SK-N-DZ (cell line): Measurements from ENCODE around the gene GLT6D1.

Source experiments
- DNase-seq: peaks from one replicate; pipeline ENCODE4 v3.0.0-alpha.2; 2015; ENCODE audit warnings: low spot score

GLT6D1 gene

GRCh38 chr9:135608294-135608998 lies 30.9 kb downstream of the GLT6D1 start:
- no peak for DNase-seq

GRCh38 chr9:135607401-135608293 lies 31.7 kb downstream of the GLT6D1 start:
- DNase-seq: no peak

GRCh38 chr9:135606885-135607259 lies 32.5 kb downstream of the GLT6D1 start:
- DNase-seq: no peak

- no peak for DNase-seq
Observed at GRCh38 chr9:135605238-135605781, 34.0 kb downstream of the GLT6D1 start.

- DNase-seq: no peak
Observed at GRCh38 chr9:135604437-135605237, 34.7 kb downstream of the GLT6D1 start.

GRCh38 chr9:135602789-135603481 lies 36.4 kb downstream of the GLT6D1 start:
- peak; percentile 34 for DNase-seq

GRCh38 chr9:135601988-135602387 lies 37.4 kb downstream of the GLT6D1 start:
- DNase-seq: no peak

GRCh38 chr9:135600296-135600817 lies 39.0 kb downstream of the GLT6D1 start:
- no peak for DNase-seq

GRCh38 chr9:135596211-135596610 lies 43.1 kb downstream of the GLT6D1 start:
- DNase-seq: no peak

- no peak for DNase-seq
Observed at GRCh38 chr9:135592625-135593024, 46.7 kb downstream of the GLT6D1 start.

- DNase-seq: no peak
Observed at GRCh38 chr9:135592331-135592590, 47.1 kb downstream of the GLT6D1 start.

GRCh38 chr9:135591506-135592330 lies 47.6 kb downstream of the GLT6D1 start:
- no peak for DNase-seq

GRCh38 chr9:135590486-135591079 lies 48.8 kb downstream of the GLT6D1 start:
- no peak for DNase-seq

- DNase-seq: no peak
Observed at GRCh38 chr9:135589596-135590485, 49.5 kb downstream of the GLT6D1 start.

- DNase-seq: no peak
Observed at GRCh38 chr9:135588886-135589595, 50.3 kb downstream of the GLT6D1 start.

- no peak for DNase-seq
Observed at GRCh38 chr9:135588371-135588770, 51.0 kb downstream of the GLT6D1 start.

GRCh38 chr9:135587658-135588057 lies 51.7 kb downstream of the GLT6D1 start:
- DNase-seq: no peak

- DNase-seq: no peak
Observed at GRCh38 chr9:135586601-135587109, 52.7 kb downstream of the GLT6D1 start.
